HepG2 (cell line): ENCODE data around the gene CCT4. TPM values are rescaled to one million over a fixed set of nuclear protein-coding genes. Genes with fewer than 3 reads are reported as not detected.
A peak's percentile ranks its signal among the peaks of the same experiment; 100 is the strongest.

Experiments used
- AKAP8 ChIP-seq: sonication (generic); formaldehyde crosslinking; IDR thresholded peaks from 2 replicates; pipeline ENCODE4 v1.5.1; 2020; ENCODE audit warnings: mild to moderate bottlenecking, missing genetic modification reagents
- BORCS8-MEF2B ChIP-seq: sonication (generic); formaldehyde crosslinking; IDR thresholded peaks from 2 replicates; pipeline ENCODE4 v1.8.0; 2022; ENCODE audit warnings: mild to moderate bottlenecking, missing genetic modification reagents
- CREB1 ChIP-seq, 2 experiments: fragments of 450-650 bp in 1 of 2; IDR thresholded peaks; 2 replicates each; pipeline ENCODE4 v1.6.1; 2016 to 2017; ENCODE audit warnings: control low read depth in 1 of 2, mild to moderate bottlenecking in 1 of 2, missing compliant biosample characterization in 1 of 2, missing genetic modification characterization in 1 of 2
- ELF3 ChIP-seq: IDR thresholded peaks from 2 replicates; pipeline ENCODE4 v1.6.1; 2016; ENCODE audit warnings: missing genetic modification reagents, missing compliant biosample characterization
- FOXP1 ChIP-seq, 2 experiments: fragments of 450-650 bp in 1 of 2; IDR thresholded peaks; 2 replicates each; pipeline ENCODE4 v1.6.1; 2017 to 2018; ENCODE audit warnings: antibody characterized with exemption in 1 of 2
- GATAD2A ChIP-seq: IDR thresholded peaks from 2 replicates; pipeline ENCODE4 v1.6.1; 2016
- KLF6 ChIP-seq: IDR thresholded peaks from 2 replicates; pipeline ENCODE4 v1.8.0; 2016; ENCODE audit warnings: missing biosample characterization, missing genetic modification reagents
- NFIB ChIP-seq: sonication (generic); formaldehyde crosslinking; IDR thresholded peaks from 2 replicates; pipeline ENCODE4 v1.9.0; 2021; ENCODE audit warnings: missing genetic modification reagents, mild to moderate bottlenecking, borderline replicate concordance
- NR2F2 ChIP-seq: IDR thresholded peaks from 2 replicates; pipeline ENCODE4 v1.6.1; 2012; ENCODE audit warnings: low read depth, inconsistent platforms, borderline replicate concordance
- PLRG1 ChIP-seq: fragments of 450-650 bp; conservative IDR thresholded peaks from 2 replicates; pipeline ENCODE4 v1.6.1; 2016
- SIN3B ChIP-seq: fragments of 150-350 bp; IDR thresholded peaks from 2 replicates; pipeline ENCODE4 v1.6.1; 2014; ENCODE audit warnings: low read length
- SOX5 ChIP-seq: IDR thresholded peaks from 2 replicates; pipeline ENCODE4 v1.6.1; 2016; ENCODE audit warnings: borderline replicate concordance
- ZNF225 ChIP-seq: sonication (generic); formaldehyde crosslinking; IDR thresholded peaks from 2 replicates; pipeline ENCODE4 v1.4.0; 2020; ENCODE audit warnings: mild to moderate bottlenecking, missing genetic modification reagents
- ZNF510 ChIP-seq: sonication (generic); formaldehyde crosslinking; IDR thresholded peaks from 2 replicates; pipeline ENCODE4 v1.4.0; 2020; ENCODE audit warnings: low read depth, mild to moderate bottlenecking, missing genetic modification reagents
- ZNF614 ChIP-seq: IDR thresholded peaks from 2 replicates; pipeline ENCODE4 v1.6.1; 2018; ENCODE audit warnings: missing biosample characterization, missing genetic modification reagents, inconsistent platforms, borderline replicate concordance
- ZNF768 ChIP-seq: sonication (generic); formaldehyde crosslinking; IDR thresholded peaks from 2 replicates; pipeline ENCODE4 v1.4.0; 2020; ENCODE audit warnings: missing genetic modification reagents
- ZNF776 ChIP-seq: sonication (generic); formaldehyde crosslinking; IDR thresholded peaks from 2 replicates; pipeline ENCODE4 v1.4.0; 2020; ENCODE audit warnings: mild to moderate bottlenecking, missing genetic modification reagents
- ZNF792 ChIP-seq: IDR thresholded peaks from 2 replicates; pipeline ENCODE4 v1.6.1; 2016
- ZSCAN30 ChIP-seq: sonication (generic); formaldehyde crosslinking; IDR thresholded peaks from 2 replicates; pipeline ENCODE4 v1.5.0; 2020; ENCODE audit warnings: mild to moderate bottlenecking, missing genetic modification reagents
- polyA plus RNA-seq, 8 experiments: library from polyadenylated mRNA; depleted of rRNA in 3 of 8; stranded (reverse) in 7 of 8; unstranded in 1 of 8; fragments of >200 nt; fragmentation: Illumina TruSeq in 4 of 8; extraction: Trizol in 4 of 8; gene quantifications; 2 replicates each; pipeline versions ENCODE4 v1.2.1 to v1.2.3, GENCODE V29; 2011 to 2016; ENCODE audit warnings: low read depth in 4 of 8, missing spikeins in 1 of 8, mixed read lengths in 1 of 8; ENCODE audit not compliant: insufficient read depth in 1 of 8
- total RNA-seq, 5 experiments: library from RNA; depleted of rRNA; stranded (reverse); fragments of >200 nt; fragmentation: Illumina TruSeq; extraction: Trizol; gene quantifications; 2 replicates each; pipeline ENCODE4 v1.2.3, GENCODE V29; 2016; ENCODE audit warnings: low read depth in 1 of 5
- TF ChIP-seq, protein P1 (sequence below): sonication (generic); formaldehyde crosslinking; IDR thresholded peaks from 2 replicates; pipeline ENCODE4 v1.4.0; 2020; ENCODE audit warnings: missing genetic modification reagents
- TF ChIP-seq, protein P2 (sequence below): sonication (generic); formaldehyde crosslinking; conservative IDR thresholded peaks from 2 replicates; pipeline ENCODE4 v1.8.1; 2023; ENCODE audit warnings: missing genetic modification reagents
- TF ChIP-seq, protein P3 (sequence below), 2 experiments: sonication (generic) in 1 of 2; formaldehyde crosslinking in 1 of 2; IDR thresholded peaks; 2 replicates each; pipeline versions ENCODE4 v1.6.1 to v1.9.0; 2014 to 2022; ENCODE audit warnings: antibody characterized with exemption in 1 of 2, borderline replicate concordance in 1 of 2, inconsistent platforms in 1 of 2, low read depth in 1 of 2, missing genetic modification reagents in 1 of 2

Gene CCT4
- total and polyA plus RNA-seq, 2 of the 13 experiments (the other 11 are each of a cell fraction or from before 2014, with no cell fraction given) = 138 to 340 TPM

DNA sequence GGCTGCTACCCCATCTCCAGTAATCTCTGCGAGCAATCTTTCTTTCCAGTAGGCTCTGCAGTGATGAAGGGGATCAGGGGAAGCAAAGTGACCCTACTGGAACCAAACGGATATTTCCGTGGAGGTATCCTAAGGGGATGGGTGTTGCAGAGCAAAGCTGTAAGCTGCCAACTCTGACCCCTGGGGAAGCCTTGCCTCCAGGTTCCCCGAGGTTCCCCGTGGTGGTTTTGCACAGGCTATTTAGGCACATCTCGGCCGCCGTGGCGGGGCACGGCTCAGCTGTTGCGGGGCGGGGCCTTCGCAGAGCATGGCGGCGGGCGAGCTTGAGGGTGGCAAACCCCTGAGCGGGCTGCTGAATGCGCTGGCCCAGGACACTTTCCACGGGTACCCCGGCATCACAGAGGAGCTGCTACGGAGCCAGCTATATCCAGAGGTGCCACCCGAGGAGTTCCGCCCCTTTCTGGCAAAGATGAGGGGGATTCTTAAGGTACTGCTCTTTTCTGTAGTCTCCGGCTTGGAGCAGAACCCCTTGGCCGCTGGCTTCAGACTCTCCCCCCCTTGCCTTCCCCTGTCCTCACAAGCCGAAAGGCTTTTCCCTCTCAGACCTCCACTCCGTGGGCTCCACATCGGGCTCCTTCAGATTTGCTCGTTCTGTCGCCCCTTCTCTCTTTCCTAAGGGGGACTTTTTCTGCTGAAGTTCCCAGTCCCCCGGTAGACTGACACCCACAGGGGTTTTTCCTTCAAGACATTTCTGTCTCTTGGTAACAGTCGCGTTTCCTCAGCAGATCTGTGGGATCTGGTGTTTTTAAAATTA lies 17.1 kb upstream of the CCT4 start, which contains the start of gene COMMD1 (continued):
- TF ChIP-seq ZNF614 = peak; percentile 90; the same call in 1 of the 2 replicates
- peak; percentile 87 for TF ChIP-seq KLF6 (CRISPR knock-in tag)
- peak; percentile 96 for TF ChIP-seq ZNF792
- TF ChIP-seq CREB1 (IDR thresholded peaks at IDR 0.05) = no peak
- TF ChIP-seq CREB1 (CRISPR knock-in tag; IDR thresholded peaks at IDR 0.05) = no peak; the same call in 1 of the 2 replicates
- TF ChIP-seq AKAP8 = no peak
- TF ChIP-seq, protein P1, sequence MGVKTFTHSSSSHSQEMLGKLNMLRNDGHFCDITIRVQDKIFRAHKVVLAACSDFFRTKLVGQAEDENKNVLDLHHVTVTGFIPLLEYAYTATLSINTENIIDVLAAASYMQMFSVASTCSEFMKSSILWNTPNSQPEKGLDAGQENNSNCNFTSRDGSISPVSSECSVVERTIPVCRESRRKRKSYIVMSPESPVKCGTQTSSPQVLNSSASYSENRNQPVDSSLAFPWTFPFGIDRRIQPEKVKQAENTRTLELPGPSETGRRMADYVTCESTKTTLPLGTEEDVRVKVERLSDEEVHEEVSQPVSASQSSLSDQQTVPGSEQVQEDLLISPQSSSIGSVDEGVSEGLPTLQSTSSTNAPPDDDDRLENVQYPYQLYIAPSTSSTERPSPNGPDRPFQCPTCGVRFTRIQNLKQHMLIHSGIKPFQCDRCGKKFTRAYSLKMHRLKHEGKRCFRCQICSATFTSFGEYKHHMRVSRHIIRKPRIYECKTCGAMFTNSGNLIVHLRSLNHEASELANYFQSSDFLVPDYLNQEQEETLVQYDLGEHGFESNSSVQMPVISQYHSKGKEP (CRISPR knock-in tag) = 0 out of 2 replicates have a peak, but pooled peaks have one; percentile 71
- peak; percentile 43 for TF ChIP-seq SOX5 (CRISPR knock-in tag)
- peak; percentile 83; the same call in 1 of the 2 replicates for TF ChIP-seq ZNF768 (CRISPR knock-in tag)
- peak; percentile 80; the same call in 1 of the 2 replicates for TF ChIP-seq ZSCAN30 (CRISPR knock-in tag)
- TF ChIP-seq, protein P2, sequence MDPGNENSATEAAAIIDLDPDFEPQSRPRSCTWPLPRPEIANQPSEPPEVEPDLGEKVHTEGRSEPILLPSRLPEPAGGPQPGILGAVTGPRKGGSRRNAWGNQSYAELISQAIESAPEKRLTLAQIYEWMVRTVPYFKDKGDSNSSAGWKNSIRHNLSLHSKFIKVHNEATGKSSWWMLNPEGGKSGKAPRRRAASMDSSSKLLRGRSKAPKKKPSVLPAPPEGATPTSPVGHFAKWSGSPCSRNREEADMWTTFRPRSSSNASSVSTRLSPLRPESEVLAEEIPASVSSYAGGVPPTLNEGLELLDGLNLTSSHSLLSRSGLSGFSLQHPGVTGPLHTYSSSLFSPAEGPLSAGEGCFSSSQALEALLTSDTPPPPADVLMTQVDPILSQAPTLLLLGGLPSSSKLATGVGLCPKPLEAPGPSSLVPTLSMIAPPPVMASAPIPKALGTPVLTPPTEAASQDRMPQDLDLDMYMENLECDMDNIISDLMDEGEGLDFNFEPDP (CRISPR knock-in tag) = no peak
- peak; percentile 85 for TF ChIP-seq ZNF225 (CRISPR knock-in tag)
- TF ChIP-seq SIN3B = peak; percentile 74
- no peak for TF ChIP-seq FOXP1 (IDR thresholded peaks at IDR 0.05)
- no peak for TF ChIP-seq FOXP1 (CRISPR knock-in tag; IDR thresholded peaks at IDR 0.05)
- peak; percentile 98 for TF ChIP-seq BORCS8-MEF2B (CRISPR knock-in tag)
- TF ChIP-seq ZNF776 (CRISPR knock-in tag) = peak; percentile 77
- no peak for TF ChIP-seq PLRG1
- TF ChIP-seq, protein P3, sequence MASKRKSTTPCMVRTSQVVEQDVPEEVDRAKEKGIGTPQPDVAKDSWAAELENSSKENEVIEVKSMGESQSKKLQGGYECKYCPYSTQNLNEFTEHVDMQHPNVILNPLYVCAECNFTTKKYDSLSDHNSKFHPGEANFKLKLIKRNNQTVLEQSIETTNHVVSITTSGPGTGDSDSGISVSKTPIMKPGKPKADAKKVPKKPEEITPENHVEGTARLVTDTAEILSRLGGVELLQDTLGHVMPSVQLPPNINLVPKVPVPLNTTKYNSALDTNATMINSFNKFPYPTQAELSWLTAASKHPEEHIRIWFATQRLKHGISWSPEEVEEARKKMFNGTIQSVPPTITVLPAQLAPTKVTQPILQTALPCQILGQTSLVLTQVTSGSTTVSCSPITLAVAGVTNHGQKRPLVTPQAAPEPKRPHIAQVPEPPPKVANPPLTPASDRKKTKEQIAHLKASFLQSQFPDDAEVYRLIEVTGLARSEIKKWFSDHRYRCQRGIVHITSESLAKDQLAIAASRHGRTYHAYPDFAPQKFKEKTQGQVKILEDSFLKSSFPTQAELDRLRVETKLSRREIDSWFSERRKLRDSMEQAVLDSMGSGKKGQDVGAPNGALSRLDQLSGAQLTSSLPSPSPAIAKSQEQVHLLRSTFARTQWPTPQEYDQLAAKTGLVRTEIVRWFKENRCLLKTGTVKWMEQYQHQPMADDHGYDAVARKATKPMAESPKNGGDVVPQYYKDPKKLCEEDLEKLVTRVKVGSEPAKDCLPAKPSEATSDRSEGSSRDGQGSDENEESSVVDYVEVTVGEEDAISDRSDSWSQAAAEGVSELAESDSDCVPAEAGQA (IDR thresholded peaks at IDR 0.05; ENCODE audit: low read depth) = peak; percentile 86
- TF ChIP-seq, protein P3 (CRISPR knock-in tag; IDR thresholded peaks at IDR 0.05; ENCODE audit: borderline replicate concordance) = no peak
- TF ChIP-seq ELF3 (CRISPR knock-in tag) = peak; percentile 67
- TF ChIP-seq ZNF510 (CRISPR knock-in tag) = peak; percentile 79; the same call in 1 of the 2 replicates
- TF ChIP-seq NFIB (CRISPR knock-in tag) = no peak
- TF ChIP-seq GATAD2A (CRISPR knock-in tag) = peak; percentile 66; the same call in 1 of the 2 replicates
- no peak; the same call in 1 of the 2 replicates for TF ChIP-seq NR2F2
